ENCODE data around the gene DOCK2.
A peak's percentile ranks its signal among the peaks of the same experiment; 100 is the strongest.
"Not testable (repeated sequence)": the region's sequence is repeated elsewhere in the genome, so short reads cannot be mapped to it uniquely, and the experiment has no call there.

DOCK2 gene

DNA sequence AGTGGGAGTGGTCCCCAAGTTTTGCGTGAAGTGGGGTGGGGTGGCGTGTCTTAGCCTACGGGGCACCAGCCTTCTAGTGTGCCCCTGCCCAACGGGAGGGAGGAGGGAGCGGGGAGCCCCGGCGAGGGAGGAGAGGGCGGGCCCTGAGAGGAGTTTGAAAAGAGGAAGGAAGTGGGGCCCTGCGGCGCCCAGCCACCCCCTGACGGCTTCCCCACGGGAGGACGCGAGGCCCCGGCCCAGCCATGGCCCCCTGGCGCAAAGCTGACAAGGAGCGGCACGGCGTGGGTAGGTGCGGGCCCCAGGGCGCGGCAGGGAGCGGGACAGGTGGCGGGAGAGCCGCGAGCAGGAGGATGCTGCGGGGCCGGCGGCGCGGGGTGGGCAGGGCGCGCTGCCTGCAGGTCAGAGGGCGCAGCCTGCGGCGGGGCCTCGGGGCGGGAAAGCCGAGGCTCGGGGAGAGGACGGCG lies at the start of gene DOCK2:
Gene DOCK2, plus strand, starts transcription at position 191 of the 464 bp plus-strand sequence. Its CDS starts 52 bp downstream, at position 243.
- DNase-seq: peak; percentile 72 to 77

GRCh38 chr5:169590602-169591001 lies 46.5 kb upstream of the DOCK2 start:
- no peak for DNase-seq

GRCh38 chr5:169591636-169592035 lies 45.4 kb upstream of the DOCK2 start:
- DNase-seq: no peak

DNA sequence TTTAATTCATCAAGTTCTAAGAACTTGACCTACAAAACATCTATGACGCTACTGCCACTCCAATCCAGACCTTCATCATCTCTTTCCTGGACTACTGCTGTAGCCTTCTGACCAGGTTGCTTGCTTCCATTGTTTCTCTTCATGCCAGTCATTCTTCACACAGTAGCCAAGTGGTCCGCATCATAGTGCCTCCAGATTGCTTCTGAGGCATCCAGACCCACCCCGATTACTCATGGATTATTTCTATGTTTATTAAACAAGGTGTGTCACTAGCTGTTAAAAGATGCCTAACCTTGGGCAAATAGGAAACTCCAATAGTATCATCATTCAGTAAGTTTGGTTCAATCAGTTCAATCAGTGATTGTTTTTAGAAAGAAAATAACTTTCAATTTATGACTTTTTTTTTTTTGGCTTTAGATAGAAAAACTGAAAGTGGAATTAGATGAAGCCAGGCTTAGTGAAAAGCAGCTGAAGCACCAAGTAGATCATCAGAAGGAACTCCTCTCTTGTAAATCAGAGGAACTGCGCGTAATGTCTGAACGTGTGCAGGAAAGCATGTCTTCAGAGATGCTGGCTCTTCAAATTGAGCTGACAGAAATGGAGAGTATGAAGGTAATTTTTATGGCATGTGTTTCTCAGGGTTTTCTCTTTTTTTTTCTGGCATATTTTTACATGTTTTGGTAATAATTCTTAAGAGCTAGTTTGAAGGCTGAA lies 44.0 kb upstream of the DOCK2 start:
- no peak for DNase-seq

- DNase-seq: no peak
These were observed 41.8 kb upstream of the DOCK2 start for GRCh38 chr5:169595172-169595820.

DNA sequence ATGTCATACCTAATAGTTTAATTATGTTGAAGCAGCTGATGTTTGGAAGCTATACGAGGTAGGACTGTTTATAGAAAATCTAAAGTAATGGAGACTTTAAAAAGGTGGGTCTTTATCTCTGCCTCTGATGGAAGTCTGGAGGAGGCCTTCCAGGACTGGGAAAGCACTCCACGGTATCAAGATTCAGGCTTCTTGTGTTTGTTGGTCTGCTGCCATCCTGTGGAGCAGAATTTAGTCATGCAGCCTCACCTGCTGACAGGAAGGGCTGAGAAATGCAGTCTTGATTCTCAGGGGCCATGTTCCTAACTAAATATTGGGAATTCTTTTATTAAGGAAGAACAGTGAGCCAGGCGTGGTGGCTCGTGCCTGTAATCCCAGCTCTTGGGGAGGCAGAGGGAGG lies 37.6 kb upstream of the DOCK2 start:
- no peak for DNase-seq

GRCh38 chr5:169602535-169602934 lies 34.5 kb upstream of the DOCK2 start:
- DNase-seq: no peak

DNA sequence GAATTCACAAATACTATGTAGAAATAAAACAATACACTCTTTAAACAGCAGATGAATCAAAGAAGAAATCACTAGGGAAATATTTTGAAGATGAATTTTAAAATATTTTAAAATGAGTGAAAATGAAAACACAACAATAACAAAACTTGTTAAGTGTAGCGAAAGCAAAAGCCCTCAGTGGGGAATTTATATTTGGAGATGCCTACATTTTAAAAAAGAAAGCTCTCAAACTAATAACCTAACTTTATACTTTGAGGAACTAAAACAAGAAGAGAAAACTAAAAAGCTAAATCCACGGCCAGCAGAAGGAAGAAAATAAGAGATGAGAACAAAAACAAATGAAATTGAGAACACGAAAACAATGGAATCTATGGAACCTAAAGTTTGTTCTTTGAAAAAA lies 30.8 kb upstream of the DOCK2 start:
- DNase-seq: no peak

DNA sequence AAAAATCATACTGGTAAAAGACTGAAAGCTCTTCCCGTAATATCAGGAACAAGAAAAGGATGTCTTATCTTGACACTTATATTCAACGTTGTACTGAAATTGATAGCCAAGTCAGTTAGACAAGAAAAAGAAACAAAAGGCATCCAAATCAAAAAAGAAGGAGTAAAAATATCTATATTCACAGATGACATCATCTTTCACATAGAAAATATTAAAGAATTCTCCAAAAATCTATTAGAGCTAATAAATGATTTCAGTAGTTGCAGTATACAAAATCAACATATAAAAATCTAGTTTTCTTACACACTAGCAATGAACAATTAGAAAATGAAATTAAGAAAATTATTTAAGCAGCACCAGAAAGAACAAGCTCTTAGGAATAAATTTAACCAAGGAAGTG lies 29.2 kb upstream of the DOCK2 start:
- no peak for DNase-seq

DNA sequence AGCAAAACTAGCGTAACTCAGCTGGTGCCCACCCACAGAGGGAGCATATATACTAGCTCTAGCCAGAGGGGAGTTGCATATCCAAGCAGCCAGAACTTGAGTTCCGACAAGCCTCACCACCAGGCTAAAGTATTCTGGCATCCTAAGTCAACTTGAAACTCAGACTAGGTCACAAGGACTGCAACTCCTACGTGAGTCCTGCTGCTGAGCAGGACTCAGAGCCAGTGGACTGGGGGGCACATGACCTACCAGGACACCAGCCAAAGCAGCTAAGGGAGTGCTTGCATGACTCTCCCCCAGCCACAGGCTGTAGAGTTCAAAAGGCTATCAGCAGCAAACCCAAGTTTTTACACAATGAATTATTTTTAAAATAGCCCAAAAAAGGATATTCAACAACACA lies 27.4 kb upstream of the DOCK2 start:
- DNase-seq: no peak

GRCh38 chr5:169610606-169611005 lies 26.5 kb upstream of the DOCK2 start:
- no peak for DNase-seq

GRCh38 chr5:169615561-169615960 lies 21.5 kb upstream of the DOCK2 start:
- no peak for DNase-seq

DNA sequence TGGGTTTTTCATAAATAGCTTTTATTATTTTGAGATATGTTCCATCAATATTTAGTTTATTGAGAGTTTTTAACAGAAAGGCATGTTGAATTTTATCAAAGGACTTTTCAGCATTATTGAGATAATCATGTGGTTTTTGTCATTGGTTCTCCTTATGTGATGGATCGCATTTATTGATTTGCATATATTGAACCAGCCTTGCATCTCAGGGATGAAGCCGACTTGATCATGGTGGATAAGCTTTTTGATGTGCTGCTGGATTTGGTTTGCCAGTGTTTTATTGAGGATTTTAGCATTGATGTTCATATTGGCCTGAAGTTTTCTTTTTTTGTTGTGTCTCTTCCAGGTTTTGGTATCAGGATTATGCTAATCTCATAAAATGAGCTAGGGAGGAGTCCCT lies 12.8 kb upstream of the DOCK2 start:
- not testable (repeated sequence) for DNase-seq

DNA sequence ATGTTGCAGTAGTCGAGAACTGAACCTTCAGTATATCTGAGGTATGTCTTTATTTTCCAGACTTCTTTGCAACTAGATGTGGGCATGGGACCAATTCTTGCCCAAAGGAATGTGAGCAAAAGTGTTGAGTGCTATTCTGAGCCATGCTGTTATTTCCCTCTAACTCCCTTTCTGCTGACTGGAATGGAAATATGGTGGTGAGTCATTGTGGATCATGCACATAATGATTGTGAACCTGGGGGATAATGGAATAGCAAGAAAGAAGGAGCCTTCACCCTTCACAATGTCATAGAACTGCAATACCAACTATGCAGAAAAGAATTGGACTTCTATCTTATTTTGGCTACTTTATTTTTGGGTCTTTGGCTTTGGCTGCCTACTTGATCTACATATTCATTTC lies 10.3 kb upstream of the DOCK2 start:
- no peak for DNase-seq

DNA sequence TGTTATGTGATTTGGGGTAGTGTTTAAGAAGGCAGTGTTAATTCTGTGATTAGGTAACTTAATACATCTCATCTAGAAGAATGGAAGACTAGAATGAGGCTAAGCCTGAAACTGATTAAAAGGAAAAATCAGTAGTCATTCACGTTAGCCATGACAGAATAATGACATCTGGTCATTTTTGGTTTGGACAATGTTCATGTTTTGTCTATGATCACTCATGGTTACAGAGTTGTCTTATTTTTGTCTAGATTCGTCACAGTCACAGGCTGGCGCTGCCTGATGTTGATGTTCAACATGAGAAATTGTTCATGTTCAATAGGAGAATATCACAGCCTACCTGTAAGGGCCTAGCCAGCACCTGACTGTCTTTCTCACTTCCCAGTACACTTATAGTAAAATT lies 9.5 kb upstream of the DOCK2 start:
- DNase-seq: no peak

GRCh38 chr5:169628892-169629291 lies 8.2 kb upstream of the DOCK2 start:
- no peak for DNase-seq

- DNase-seq: no peak
These were observed 7.1 kb upstream of the DOCK2 start for GRCh38 chr5:169629847-169630548.

GRCh38 chr5:169631360-169631759 lies 5.7 kb upstream of the DOCK2 start:
- DNase-seq: no peak

DNA sequence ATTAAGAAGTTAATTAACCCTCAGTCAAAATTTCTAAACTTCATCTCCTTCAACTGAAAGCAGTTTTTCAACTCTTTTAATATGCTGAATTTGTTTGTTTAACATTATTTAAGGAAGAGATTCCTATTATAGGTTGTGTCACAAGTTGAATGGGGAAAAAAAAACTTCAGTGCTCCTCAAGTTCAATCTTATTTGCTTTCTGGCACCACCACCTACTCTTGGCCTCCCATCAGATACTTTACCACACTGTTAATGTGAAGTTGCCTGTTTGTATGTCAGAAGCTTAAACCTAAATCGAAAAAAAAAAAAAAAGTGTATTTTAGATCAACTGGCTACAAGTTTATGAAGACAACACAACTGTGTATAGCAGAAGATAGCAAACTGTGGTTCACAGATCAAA lies 4.1 kb upstream of the DOCK2 start:
- DNase-seq: no peak

- DNase-seq: no peak
These were observed 2.5 kb upstream of the DOCK2 start for GRCh38 chr5:169634606-169635005.

- DNase-seq: no peak
These were observed 1.1 kb upstream of the DOCK2 start for GRCh38 chr5:169635936-169636335.

DNA sequence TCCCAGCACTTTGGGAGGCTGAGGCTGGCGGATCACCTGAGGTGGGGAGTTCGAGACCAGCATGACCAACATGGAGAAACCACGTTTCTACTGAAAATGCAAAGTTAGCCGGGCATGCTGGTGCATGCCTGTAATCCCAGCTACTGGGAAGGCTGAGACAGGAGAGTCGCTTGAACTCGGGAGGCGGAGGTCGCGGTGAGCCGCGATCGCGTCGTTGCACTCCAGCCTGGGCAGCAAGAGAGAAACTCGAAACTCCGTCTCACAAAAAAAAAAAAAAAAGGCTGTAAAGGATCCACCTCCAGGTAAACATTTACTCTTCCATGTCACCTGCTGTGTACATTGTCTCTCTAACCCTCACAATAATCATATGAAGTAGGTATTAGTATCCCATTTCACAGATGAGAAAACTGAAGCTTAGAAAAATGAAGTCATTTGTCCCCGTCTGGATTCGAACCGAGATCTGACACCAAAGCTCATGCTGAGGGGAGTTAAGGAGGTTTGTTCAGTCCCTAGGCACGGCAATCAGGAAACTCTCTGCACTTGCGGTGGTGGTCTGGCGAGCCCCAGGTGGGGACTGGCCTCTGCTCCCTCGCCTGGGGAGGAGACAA lies 494 bp upstream of the DOCK2 start:
- no peak for DNase-seq

- DNase-seq: peak; percentile 74 to 79
These were observed 560 bp downstream of the DOCK2 start for GRCh38 chr5:169637549-169638121.
